ENCODE results near the gene CD247.

- no peak for TF ChIP-seq CTCF (IDR thresholded peaks at IDR 0.05; ENCODE audit: poor library complexity)
- no peak for TF ChIP-seq EZH2 (IDR thresholded peaks at IDR 0.05; ENCODE audit: borderline replicate concordance)
- TF ChIP-seq EZH2phosphoT487 (IDR thresholded peaks at IDR 0.05; ENCODE audit: low read depth, severe bottlenecking, unreplicated experiment): no peak
These were observed 94.4 kb downstream of the CD247 start for GRCh38 chr1:167423684-167424619.
